NCI-H774 (cell line): ENCODE data around the gene DDT.
"Not testable (repeated sequence)": the region's sequence is repeated elsewhere in the genome, so short reads cannot be mapped to it uniquely, and the experiment has no call there.

ENCODE experiments used
- DNase-seq: peaks from one replicate; lab custom pipeline; 2025; lab: John Stamatoyannopoulos, UW

The DDT gene

DNA sequence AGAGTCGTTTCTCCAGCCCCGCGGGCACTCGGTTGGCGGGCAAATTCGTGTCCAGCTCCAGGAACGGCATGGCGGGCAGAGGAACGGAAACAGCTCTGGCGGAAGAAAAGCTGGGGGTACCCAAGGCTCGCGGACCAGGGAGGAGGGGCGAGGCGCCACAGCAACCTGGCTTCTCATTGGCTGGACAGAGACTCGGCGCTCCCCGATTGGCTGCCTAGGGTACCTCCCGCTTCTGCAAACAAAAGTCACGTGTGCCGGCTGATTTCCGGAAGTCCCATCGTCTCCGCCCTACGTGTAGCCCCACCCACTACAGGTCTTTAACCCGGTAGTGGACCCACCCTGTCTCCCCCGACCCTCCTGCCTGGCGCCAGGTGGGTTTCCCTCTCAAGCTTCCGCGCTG lies at the start of gene DDT:
TSS of gene DDT (minus strand) at position 97 of the 400 bp plus-strand sequence. CDS start at position 70, 27 bp downstream.
- DNase-seq: not testable (repeated sequence)

DNA sequence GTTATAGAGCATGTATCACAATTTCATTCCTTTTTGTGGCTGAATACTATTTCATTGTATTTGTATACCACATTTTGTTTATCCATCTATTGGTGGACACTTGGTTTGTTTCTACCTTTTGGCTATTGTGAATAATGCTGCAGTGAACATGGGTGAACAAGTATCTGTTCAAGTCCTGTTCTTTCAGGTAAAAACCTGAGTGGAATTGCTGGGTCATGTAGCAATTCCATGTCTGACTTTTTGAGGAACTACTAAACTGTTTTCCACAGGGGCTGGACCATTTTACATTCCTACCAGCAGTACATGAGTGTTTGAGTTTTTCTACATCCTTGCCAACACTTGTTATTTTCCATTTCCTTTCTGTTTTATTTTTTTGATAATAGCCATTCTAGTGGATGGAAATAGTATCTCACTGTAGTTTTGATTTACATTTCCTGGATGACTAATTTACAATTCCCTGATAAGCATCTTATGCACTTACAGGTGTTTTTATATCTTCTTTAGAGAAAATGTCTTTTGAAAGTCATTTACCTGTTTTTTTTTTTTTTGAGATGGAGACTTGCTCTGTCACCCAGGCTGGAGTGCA lies 49.1 kb upstream of the DDT start:
- DNase-seq: no peak

GRCh38 chr22:24021304-24021703 lies 47.1 kb upstream of the DDT start:
- DNase-seq: no peak

- no peak for DNase-seq
These were observed 41.9 kb upstream of the DDT start for GRCh38 chr22:24016156-24016555.

DNA sequence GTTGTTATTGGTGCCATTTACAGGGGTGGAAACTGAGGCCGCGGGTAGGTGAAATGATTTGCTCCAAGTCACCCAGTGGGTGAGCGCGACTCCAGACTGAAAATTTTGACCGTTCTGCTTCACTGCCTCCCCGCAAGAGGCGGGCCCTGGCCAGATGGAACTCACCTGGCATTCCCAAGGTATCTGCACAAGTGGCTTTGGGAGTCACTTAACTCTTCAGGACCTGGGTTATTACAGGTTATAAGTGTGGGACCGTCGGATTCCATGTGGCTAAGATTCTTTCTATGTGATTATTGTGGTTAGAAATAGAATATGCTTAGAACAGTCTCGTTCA lies 37.5 kb upstream of the DDT start:
- no peak for DNase-seq

DNA sequence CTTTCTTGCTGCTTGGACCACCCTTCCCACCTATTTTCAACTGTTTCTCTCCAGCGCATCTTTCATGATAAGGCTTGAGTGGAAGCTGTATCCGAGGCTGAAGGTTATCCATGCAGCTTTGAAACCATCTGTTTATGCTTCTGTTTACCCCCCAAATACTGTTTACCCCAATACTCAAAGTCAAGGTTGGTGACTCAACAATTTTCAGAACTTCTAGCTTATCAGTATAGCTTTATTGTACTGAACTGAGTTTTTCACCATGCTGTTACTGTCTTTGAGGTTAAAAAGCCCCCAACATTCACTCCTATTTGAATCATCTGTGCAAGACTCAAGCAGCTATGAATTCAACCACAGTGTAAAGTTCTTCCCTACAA lies 35.8 kb upstream of the DDT start:
- DNase-seq: no peak

DNA sequence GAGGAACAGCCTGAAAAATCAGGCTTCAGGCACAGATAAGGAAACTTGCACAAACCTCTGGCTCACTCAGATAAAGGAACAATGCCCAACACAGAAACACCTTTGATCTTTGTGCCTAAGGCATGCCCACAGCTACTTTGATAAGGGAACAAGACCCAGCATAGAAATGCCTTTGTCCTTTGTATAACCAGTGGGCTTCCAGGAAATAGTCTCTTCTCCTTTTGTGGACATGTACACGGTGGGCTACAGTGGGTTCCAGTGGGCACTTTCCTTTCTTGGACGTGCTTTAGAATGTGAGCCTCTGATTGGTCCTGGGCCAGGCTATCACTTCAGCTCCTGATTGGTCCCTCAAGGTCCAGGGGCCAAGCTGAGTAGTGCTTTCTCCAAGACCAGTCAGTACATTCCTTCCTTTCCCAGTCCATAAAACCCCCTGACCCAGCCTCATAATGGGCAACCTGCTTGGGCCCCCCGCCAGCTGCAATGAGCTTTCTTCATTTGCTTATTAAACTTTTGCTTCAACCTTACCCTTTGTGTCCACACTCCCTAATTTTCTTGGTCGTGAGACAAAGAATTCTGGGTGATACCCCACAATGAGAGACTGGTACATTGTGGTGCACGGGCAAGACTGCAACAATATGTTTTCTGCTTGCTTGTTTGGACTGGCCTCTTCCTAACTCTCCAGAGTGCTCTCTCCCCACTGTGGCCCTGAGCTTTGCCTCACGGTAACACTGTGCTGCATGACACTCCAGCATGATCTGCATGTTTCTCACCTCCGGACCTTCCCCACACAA lies 35.2 kb upstream of the DDT start:
- DNase-seq: no peak

DNA sequence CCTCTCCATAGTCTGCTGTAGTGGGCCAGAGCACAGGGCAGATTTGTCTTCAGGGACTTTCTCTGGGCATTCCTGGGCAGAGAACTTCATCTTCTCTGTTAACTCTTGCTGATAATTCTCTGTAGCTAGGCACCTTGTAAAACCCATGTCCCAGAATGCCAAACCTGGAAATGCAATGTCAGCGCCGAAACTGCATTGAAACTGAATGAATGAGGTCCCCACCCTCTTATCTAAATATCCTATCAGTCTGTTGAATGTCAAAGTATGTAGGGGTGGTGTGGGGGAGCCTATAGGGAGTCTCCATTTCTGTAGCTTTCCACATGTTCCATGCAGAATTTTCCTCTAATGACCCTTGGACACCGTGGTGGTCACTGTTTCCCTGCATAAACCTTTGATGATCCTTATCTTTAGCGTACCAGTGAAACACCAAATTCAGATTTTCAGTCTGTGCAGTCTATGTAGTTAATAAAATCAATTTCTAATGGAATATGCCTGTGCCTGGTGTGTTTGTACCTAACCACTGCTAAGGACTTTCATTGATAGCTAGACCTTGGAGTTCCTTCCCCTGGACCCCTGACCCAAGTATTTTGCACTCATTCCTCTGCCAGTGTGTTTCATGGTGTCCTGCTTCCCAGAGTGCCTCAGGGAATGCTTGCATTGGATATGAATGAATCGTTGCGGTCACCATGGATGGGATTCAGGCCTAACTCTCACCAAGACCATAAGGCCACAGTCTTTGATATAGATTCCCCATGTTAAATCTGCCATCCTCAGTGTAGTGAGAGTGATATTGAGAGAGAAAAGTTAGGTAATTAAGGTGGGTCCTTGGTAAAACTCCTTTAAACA lies 34.4 kb upstream of the DDT start:
- no peak for DNase-seq

- DNase-seq: no peak
These were observed 33.7 kb upstream of the DDT start for GRCh38 chr22:24008022-24008283.

- DNase-seq: no peak
These were observed 33.2 kb upstream of the DDT start for GRCh38 chr22:24007253-24008021.

- DNase-seq: no peak
These were observed 32.6 kb upstream of the DDT start for GRCh38 chr22:24006914-24007214.

GRCh38 chr22:24006207-24006913 lies 32.1 kb upstream of the DDT start:
- no peak for DNase-seq

DNA sequence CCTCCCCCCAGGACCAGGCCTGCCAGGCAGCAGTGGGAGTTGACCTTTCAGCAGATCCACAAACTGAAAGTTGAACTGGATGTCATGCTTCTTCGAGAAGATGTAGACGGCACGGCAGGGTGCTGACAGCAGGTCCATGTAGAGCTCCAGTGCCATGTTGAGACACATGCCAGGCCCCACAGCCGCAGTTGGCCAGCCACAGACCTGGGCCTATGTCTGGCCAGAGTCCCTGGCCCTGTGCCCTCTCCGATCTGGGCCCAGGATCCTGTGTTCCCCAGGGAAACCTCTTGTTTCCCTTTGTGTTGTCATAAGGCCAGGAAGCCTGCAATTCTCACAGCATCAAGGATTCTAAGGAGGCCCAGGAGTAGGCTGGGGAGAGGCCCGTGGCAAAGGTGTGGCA lies 31.0 kb upstream of the DDT start, which contains the start of gene GSTT4:
TSS of gene GSTT4 (minus strand) at position 253 of the 400 bp plus-strand sequence. CDS start at position 156, 97 bp downstream.
- no peak for DNase-seq

GRCh38 chr22:24003887-24004286 lies 29.6 kb upstream of the DDT start:
- no peak for DNase-seq

DNA sequence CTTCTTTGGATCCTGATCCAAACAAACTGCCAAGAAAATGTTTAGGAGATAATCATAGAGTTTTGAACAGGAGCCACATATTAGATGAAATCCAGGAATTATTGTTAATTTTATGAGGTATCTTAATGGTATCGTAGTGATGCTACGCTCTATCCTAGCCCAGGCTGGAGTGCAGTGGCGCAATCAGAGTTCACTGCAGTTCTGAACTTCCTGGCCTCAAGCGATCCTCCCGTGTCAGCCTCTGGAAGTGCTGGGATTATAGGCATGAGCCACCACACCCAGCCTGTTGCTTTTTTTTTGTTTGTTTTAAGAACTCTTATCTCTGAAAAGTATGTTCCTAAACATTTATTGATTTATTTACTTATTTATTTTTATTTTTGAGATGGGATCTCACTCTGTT lies 28.6 kb upstream of the DDT start:
- no peak for DNase-seq

DNA sequence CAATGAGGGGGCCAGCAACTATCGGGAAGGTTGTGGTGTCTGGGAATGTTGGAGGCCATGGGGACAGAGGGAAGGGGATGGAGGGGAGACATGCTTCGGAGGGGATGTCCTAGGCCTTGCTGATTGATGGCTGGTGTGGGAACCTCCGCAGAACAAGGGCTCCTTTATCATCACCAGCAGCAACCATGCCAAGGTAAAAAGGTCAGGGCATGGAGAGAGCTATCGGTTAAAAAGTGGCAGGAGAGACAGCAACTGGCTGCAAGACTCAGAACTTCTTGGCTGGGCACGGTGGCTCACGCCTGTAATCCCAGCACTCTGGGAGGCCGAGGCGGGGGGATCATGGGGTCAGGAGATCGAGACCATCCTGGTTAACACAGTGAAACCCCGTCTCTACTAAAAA lies 28.0 kb upstream of the DDT start:
- no peak for DNase-seq

- DNase-seq: no peak
These were observed 27.1 kb upstream of the DDT start for GRCh38 chr22:24001314-24001713.

DNA sequence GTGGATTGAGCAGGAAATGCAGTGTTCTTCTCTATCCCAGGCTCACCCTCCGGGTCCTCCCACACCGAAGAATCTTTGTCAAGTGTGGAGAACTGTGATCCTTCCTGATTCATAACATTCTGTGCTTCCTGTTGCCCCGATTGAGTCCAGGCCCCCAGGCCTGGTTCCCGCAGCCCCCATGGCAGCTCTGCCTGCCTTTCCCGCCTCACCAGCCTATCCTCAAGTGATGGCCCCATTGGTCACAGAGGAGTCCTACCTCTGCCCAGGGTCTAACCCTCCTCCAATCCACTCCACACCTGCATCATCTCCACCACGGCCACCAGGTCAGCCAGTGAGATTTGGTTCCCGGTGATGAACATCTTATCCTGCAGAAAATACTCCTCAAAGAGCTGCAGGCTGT lies 25.5 kb upstream of the DDT start:
- not testable (repeated sequence) for DNase-seq

DNA sequence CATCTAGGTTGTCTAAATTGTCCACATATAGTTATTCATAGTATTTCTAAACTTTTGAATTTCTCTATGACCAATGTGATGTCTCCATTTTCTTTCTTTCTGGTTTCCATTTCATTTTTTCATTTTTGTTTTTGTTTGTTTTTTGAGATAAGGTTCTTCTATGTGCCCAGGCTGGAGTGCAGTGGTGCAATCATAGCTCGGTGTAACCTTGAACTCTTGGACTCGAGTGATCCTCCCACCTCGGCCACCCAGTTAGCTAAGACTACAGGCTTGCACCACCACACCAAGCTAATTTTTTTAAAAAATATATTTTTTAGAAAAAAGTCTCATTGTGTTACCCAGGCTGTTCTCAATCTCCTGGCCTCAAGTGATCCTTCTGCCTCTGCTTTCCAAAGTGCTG lies 22.9 kb upstream of the DDT start:
- no peak for DNase-seq

- not testable (repeated sequence) for DNase-seq
These were observed 19.4 kb upstream of the DDT start for GRCh38 chr22:23993581-23994177.

DNA sequence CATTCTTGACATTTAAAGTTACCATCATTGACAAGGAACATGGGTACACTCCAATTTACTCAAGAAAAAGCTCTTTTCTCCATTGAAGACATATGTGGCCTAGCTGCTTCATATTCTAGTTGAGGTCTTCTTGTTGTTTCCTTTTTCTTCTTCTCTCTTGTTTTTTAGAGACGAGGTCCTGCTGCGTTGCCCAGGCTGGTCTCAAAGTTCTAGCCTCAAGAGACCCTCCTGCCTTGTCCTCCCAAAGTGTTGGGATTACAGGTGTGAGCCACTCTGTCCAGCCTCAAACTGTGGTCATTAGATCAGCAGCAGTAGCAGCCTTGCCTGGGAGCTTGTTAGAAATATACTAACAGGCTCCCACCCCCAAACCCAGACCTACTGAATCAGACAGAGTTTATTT lies 18.8 kb upstream of the DDT start:
- not testable (repeated sequence) for DNase-seq
